NCI-H2227 treated with DMSO at 0.1 percent for 48 hours (cell line): Measurements from ENCODE around the gene LRRIQ1.
"Not testable (repeated sequence)": the region's sequence is repeated elsewhere in the genome, so short reads cannot be mapped to it uniquely, and the experiment has no call there.

Experiments
- DNase-seq: peaks from one replicate; lab custom pipeline; 2025; lab: John Stamatoyannopoulos, UW

The LRRIQ1 gene

DNA sequence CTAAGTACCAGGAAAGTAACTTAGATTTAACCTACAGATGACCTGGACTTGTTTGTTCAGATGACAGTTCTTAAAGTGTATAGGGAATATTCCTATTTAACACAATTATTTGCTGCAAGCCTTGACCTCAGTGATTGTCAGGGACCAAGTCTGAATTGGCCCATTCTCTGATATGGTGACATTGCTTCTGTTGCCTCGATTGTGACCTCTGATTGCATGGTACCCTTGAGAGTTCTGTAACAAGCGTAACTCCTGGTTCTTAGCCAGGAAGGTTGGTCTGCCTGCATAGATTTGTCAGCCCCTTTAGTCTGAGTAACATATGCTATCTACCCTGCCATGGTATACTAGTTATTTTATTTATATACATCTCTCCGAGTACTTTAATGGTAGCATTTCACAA, 150.1 kb downstream of the LRRIQ1 start:
- DNase-seq, result no peak

- DNase-seq, result no peak
These were observed 152.5 kb downstream of the LRRIQ1 start for GRCh38 chr12:85188619-85189018.

DNA sequence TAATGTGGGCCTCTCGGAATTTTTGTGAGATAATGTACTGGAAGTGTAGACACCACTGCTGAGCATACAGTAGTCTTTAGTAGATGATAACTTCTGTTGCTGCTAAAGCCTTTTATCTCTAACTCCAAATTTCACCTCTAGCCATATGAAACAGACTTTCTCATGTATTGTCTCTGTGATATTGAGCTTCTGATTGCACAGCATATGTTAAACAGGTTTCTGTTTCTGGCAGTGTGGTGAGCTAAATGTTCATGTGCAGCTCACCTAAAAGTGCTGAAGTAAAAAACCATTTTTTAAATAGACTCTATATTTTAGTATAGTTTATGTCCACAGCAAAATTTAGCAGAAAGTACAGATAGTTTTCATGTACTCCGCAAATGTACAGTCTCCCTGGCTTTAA, 154.6 kb downstream of the LRRIQ1 start:
- no peak for DNase-seq

DNA sequence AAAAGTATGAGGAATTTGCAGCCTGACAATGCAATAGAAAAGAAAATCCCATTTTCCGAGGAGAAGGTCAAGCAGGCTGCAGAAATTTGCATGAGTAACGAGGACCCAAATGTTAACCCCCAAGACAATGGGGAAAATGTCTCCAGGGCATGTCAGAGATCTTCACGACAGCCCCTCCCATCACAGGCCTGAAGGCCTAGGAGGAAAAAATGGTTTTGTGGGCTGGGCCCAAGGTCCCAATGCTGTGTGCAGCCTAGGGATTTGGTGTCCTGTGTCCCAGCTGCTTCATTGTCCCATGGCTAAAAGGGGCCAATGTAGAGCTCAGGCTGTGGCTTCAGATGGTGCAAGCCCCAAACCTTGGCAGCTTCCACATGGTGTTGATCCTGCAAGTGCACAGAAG, 167.7 kb downstream of the LRRIQ1 start:
- not testable (repeated sequence) for DNase-seq

GRCh38 chr12:85206543-85206942, 170.4 kb downstream of the LRRIQ1 start:
- DNase-seq, result no peak

- not testable (repeated sequence) for DNase-seq
These were observed 188.2 kb downstream of the LRRIQ1 start for GRCh38 chr12:85224339-85224738.

DNA sequence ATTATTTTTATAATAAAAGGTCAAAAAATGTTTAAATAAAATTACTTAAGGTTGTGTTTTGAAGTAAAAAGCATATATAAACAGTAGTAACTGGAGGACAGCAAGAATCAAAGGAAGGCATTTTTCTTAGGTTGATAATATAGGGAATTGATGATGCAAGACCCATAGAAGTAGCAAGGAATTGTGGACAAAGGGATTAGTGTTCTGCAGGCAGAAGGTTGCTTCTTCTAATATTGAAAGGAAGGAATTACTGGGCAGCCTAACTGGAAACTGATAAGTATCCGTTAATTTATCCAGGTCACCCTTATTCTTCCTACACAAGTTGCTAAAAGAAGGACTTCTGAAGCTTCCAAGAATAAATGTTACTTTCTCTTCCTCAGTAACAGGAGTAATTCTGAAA, 189.3 kb downstream of the LRRIQ1 start:
- DNase-seq, result no peak

- no peak for DNase-seq
These were observed 201.2 kb downstream of the LRRIQ1 start for GRCh38 chr12:85237327-85237726.

- DNase-seq, result no peak
These were observed 208.4 kb downstream of the LRRIQ1 start for GRCh38 chr12:85244561-85244960.

GRCh38 chr12:85253853-85254252, 217.7 kb downstream of the LRRIQ1 start:
- no peak for DNase-seq

- DNase-seq, result no peak
These were observed 221.5 kb downstream of the LRRIQ1 start for GRCh38 chr12:85257671-85258070.

- no peak for DNase-seq
These were observed 224.3 kb downstream of the LRRIQ1 start for GRCh38 chr12:85260447-85260846.

DNA sequence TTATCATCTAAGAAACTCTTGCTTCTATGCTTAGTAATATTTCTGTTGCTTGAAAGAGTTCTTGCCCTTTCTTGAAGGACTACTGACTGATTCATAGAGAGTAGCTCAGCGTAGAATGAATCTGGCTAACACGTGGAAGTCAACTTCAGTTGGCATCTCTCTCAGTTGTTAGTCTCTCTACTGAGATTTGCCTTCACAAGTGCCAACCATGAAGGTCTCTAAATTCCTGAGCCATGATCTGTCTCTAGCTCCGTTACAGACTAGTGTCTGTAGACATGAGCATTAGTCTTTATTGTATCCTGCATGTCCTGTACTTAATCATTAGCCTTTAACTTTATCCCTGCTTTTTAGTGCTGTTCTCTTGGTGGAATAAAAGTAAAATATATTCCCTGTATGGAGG, 224.7 kb downstream of the LRRIQ1 start:
- DNase-seq, result no peak

DNA sequence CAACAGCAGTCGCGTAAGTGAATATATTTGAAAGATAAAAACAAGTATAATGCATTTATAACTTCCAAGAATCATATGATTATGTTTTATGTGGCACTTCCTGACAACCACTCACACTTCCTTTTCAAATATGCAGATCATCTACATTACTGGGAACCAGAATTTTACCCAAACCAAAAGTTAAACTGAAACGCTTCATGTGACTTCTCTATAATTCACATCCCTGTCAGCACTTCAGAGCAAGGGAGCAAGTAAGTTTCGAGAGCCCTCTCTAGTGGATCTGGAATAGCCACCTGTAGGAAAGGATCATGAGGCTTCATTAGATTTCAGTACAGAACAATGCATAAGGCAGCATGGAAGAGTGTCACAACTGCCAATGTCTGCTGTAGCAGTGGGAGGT, 230.2 kb downstream of the LRRIQ1 start:
- DNase-seq, result no peak

DNA sequence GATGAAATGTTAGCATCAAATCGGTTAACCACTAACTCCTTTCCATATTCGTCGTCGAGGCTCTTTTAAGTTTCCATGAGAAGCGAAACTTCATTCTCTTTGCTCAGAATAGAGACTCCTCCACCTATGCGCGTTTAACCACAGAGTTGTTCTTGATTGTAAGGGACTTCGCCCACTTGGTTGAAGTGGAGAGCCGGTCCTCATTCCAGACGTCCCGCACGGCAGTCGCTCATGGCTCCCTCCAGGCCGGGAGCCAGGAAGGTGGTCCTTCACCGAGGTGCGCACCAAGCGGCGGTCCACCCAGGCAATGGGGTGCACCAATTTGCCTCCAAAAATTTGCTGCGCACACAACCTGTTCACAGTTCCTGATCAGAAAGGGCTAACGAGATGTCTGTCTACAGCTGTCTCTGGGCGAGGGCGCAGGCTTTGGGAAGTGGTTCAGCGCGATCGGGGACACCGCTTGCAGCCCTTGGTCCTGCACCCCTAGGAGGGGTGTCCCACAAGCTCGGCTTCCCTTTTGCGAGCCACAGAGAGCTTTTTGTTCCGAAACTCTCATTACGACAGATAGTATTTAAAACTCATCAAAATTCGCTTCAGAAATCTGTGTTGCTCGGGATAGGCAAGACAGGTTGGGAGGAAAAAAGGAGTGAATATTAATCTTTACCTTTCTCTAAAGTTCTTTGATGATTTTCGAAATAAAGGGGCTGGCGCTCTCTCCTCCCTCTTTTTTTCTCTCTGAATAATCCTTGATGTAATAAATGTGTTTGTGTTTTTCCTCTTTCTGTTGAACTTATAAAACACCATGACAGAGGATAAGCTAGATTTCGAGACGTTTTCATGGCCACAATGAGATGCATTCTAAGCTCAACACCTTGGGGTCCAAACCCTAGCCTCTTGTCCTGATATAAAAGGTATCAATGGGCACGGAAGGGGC, 237.5 kb downstream of the LRRIQ1 start:
- DNase-seq, result no peak

DNA sequence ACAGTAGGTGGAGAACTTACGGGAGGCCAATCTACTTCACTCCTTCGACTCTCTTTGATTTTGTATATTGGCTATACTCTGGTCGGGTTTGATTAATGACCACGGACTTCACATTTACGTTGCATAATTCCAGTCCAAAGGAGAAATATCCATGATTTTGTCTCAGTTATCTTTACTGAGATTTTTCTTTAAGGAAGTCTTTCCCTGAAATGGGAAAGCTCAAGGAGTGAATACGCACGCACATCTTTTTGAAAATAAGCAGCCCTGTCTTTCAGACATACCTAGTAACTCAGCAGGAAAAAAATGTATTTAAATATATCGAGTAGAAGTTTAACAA, 238.1 kb downstream of the LRRIQ1 start:
- no peak for DNase-seq

GRCh38 chr12:85275374-85275773, 239.2 kb downstream of the LRRIQ1 start:
- no peak for DNase-seq

DNA sequence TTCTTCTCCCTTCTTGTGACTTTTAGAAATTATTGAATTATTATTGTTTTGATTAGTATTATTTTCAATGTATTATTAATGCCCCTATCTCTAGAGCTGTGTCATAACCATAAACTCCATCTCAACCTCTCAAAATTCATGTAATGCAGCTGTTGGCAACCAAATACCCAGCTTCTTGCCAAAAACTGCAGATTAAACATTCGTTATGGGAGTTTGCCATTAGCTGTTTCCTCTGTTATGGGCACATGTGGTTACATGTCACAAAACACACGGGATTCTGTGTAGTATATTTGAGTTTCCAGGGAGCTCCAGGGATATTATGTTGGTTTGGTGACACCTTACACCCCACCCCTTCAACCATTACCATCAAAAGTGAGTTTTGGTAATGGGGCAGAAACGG, 241.0 kb downstream of the LRRIQ1 start:
- DNase-seq, result no peak

GRCh38 chr12:85277900-85278597, 241.9 kb downstream of the LRRIQ1 start:
- no peak for DNase-seq

- no peak for DNase-seq
These were observed 242.7 kb downstream of the LRRIQ1 start for GRCh38 chr12:85278598-85279448.

GRCh38 chr12:85279449-85280164, 243.5 kb downstream of the LRRIQ1 start:
- peak; percentile 89 for DNase-seq
